HG03175 (cell line): ENCODE results near the gene CMTR1.

Source experiments
- ATAC-seq: cut with Tn5 transposase; IDR thresholded peaks from one replicate; pipeline ENCODE4 v1.9.1; 2021; ENCODE audit warnings: mild to moderate bottlenecking, moderate library complexity; ENCODE audit not compliant: unreplicated experiment

The CMTR1 gene

GRCh38 chr6:37477191-37477590, 44.2 kb downstream of the CMTR1 start:
- ATAC-seq = no peak

DNA sequence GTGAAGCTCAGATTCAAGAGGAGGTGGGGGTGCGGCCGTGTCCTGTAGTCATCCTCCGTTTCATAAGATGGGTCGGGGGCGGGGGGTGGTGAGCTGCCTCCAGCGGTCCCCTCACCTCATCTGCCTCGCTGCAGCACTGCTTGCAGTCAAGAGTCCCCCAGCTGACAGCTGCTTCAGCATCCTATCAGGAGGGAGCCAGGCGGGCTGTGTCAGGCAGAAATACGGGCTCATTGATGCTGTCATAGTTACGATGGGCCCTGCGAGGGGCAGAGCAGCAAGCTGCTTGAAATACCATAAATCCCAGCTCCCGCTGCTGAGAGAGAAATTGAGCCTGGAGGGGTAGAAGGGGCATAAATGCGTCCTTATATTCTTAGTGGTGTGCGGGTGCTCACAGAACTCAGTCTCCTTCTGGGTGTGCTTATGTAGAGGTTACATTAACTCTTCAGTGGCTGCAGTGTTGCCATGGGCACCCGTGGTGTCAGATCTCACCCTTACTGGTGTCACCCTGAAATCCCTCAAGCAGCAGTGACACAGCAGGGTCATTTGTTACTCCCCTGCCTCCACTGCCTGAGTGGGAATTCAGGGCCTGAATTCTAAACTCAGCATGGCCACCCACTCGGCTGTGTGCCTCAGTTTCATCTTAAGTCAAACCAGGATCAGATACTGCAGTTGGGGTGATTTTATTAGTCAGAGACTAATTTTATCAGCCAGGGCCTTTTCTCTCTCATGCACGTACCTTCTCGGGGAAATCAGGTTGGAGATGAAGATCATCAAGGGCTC, 44.8 kb downstream of the CMTR1 start:
- no peak for ATAC-seq

GRCh38 chr6:37478827-37479226, 45.8 kb downstream of the CMTR1 start:
- ATAC-seq = no peak

GRCh38 chr6:37479266-37479854, 46.3 kb downstream of the CMTR1 start:
- ATAC-seq = no peak

DNA sequence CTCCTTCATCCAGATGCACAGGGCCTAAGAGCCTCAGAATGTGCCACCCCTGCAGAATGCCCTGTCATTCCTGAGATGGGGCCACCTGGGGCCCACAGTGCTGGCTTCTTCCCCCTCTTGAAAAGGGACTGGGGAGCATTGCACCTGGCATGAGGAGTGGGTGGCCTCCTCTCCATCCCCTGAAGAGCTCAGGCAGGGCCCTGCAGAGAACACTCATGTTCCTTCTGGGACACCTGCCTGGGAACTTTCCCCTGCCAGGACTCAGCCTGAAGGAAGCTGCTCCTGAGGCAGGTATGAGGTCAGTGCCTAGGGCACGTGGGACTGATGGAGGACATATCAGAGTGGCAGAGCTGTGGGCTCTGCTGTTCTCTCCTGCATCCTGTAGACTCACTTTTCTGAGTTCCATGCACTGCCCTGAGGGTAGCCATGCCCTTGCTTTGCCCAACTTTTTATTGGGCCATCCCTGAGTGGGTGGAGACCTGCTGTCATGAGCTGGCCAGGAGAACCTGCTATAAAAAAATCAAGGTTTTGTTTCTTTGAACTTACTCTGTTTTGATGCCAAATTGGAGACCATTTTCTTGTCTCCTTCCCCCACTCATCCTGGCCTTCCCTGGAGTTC, 47.2 kb downstream of the CMTR1 start:
- ATAC-seq = no peak

- no peak for ATAC-seq
Observed at GRCh38 chr6:37480951-37481534, 48.0 kb downstream of the CMTR1 start.

GRCh38 chr6:37481711-37482605, 48.9 kb downstream of the CMTR1 start:
- ATAC-seq = no peak

GRCh38 chr6:37482606-37483251, 49.7 kb downstream of the CMTR1 start:
- ATAC-seq = no peak

DNA sequence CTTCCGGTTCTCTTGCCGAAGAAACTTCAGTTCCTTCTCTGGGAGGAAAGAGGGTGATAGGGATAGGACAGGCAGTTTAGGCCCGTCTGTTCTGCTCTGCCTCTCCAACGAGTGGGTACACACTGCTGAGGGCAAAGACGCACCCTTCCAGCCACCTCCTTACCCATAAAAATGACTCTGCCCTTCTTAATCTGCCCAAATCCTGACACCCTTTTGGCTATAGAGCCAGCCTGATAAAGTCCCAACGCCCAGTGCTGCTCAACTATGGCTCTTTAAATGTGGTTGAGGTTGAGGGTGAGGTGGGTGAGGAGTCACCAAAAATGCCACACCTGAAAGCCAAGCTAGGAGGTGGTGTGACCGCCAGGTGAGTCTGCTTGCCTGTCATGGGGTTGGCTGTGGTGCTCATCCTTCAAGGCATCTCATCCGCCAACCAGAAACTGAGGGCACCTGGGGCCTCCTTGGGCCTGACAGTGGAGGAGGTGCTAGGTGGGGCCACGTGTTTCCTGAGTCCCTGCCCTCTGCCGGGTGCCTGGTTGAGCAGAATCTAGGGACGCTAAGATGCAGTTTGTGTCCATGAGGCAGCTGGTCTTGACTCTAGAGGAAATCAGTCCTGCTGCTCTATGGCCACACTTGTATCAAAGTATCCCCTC, 50.4 kb downstream of the CMTR1 start:
- ATAC-seq = no peak

- no peak for ATAC-seq
Observed at GRCh38 chr6:37483917-37484785, 51.1 kb downstream of the CMTR1 start.

DNA sequence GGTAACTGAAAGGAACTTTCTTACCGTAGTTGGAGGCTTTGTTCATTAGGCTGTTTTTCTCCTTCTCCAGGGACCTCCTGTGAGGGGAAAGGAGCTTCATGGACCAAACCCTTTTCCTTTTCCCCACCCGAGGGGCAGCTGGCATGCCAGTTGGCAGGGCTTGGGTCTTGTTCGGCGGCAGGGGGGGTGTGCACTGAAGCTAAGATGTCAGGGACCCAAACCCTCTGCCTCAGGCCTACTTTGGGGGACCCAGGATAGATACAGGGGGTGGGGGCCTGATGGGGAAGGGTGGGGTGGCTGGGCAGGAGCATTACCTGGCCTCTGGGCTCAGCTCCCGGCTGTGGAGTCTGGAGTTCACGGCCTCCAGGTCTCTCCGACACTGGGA, 51.8 kb downstream of the CMTR1 start:
- no peak for ATAC-seq

DNA sequence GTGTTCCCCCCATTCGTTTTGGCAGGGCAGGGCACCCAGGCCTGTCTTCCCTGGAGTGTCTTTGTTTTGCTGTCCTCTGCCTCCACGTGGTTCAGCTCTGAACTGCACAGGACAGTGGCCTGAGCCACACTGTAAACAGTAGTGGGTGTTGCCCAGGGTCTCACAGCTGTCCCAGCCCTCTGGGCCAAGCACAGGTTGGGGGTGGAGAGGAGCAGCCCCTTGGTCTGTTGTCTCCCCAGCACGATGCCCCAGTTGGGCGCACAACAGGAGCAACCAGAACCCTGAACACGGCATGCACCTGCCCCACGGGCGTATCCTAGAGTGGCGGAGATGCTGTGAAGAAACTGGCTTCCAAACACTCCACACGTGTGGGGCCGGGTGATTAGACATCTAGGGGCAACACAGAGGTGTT, 52.3 kb downstream of the CMTR1 start:
- ATAC-seq = no peak

DNA sequence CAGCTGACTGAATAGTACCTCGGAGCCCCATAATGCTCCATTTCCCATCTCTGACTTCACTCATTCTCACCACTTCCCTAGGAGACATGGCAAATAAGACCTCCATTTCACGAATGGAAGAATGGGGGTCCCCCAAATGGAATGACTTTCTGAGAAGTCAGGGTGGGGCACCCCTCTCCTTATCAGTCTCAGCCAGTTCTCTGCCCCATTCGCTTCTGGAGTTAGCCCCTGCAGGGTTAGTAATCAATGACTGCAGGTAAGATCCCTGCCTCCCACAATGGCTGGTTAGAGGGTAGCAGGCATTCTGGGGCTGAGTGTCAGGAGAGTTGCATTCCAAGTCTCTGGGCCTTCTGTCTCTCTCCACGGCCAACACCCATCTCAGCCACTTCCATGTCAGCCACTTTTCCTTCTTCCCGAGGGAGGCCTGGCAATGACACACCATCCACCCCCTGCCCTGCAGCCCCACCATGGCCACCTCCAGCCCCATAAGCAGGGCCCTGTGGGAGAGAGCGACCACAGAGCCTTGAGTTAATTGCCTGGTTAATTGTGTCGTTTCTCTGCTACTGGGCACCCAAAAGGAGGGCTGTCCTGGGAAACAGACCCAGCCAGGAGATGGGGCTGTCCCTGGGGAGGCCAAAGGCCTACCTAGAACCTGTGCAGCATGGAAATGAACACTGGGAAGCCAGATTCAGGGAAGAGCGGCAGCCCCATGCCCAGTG, 53.3 kb downstream of the CMTR1 start:
- no peak for ATAC-seq

- ATAC-seq = no peak
Observed at GRCh38 chr6:37487591-37488380, 54.8 kb downstream of the CMTR1 start.

DNA sequence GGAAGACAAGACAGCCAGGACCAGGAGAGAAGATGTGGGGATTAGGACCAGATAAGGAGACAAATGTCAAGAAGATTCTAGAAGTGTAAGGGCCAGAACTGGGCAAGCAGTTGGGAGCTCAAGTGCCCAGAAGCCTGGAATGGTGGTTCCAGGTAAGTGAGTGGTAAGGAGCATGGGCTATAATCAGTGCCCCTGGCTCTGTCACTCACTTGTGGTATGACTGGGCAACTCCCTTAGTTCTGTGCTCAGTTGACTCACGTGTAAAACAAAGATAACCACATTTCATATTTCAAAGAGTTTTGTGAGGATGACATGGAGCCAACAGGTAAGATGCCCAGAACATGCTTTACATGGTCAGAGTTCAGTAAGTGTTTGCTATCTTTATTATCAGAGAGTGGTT, 55.5 kb downstream of the CMTR1 start:
- ATAC-seq = no peak

GRCh38 chr6:37489697-37490336, 56.8 kb downstream of the CMTR1 start:
- no peak for ATAC-seq

- ATAC-seq = no peak
Observed at GRCh38 chr6:37490536-37491170, 57.6 kb downstream of the CMTR1 start.
